GM23248 (cell line): ENCODE results near the gene DIAPH1. TPM values are rescaled to one million over a fixed set of nuclear protein-coding genes. Genes with fewer than 3 reads are reported as not detected.
A peak's percentile ranks its signal among the peaks of the same experiment; 100 is the strongest.

Experiments used
- DNase-seq: peaks from one replicate; pipeline ENCODE4 v3.0.0-alpha.2; 2015
- H2AFZ ChIP-seq: fragments of 200-600 bp; sonication (generic); 2 replicates; pipeline ENCODE4 v1.6.1; 2016; ENCODE audit warnings: antibody characterized with exemption
- H3F3A ChIP-seq: fragments of 200-600 bp; sonication (generic); 2 replicates; pipeline ENCODE4 v1.6.1; 2016; ENCODE audit warnings: mild to moderate bottlenecking, antibody characterized with exemption, mixed run types; ENCODE audit not compliant: insufficient read depth
- H3K27ac ChIP-seq: fragments of 200-600 bp; sonication (generic); 2 replicates; pipeline ENCODE4 v1.5.1; 2016; ENCODE audit warnings: mild to moderate bottlenecking
- H3K27me3 ChIP-seq: fragments of 200-600 bp; sonication (generic); replicated peaks from 2 replicates; pipeline ENCODE4 v1.6.1; 2016; ENCODE audit warnings: mild to moderate bottlenecking; ENCODE audit not compliant: insufficient read depth
- H3K36me3 ChIP-seq: fragments of 200-600 bp; sonication (generic); 2 replicates; pipeline ENCODE4 v1.6.1; 2016; ENCODE audit warnings: low read depth, mild to moderate bottlenecking
- H3K4me1 ChIP-seq: fragments of 200-600 bp; sonication (generic); 2 replicates; pipeline ENCODE4 v1.6.1; 2016; ENCODE audit warnings: mild to moderate bottlenecking; ENCODE audit not compliant: insufficient read depth
- H3K4me2 ChIP-seq: fragments of 200-600 bp; sonication (generic); one replicate; pipeline ENCODE4 v1.6.1; 2016; ENCODE audit warnings: mild to moderate bottlenecking; ENCODE audit not compliant: unreplicated experiment
- H3K4me3 ChIP-seq: fragments of 200-600 bp; sonication (generic); 2 replicates; pipeline ENCODE4 v1.5.1; 2016; ENCODE audit warnings: mild to moderate bottlenecking
- H3K79me2 ChIP-seq: fragments of 200-600 bp; sonication (generic); 2 replicates; pipeline ENCODE4 v1.6.1; 2016; ENCODE audit warnings: mild to moderate bottlenecking; ENCODE audit not compliant: insufficient read depth
- H3K9ac ChIP-seq: fragments of 200-600 bp; sonication (generic); 2 replicates; pipeline ENCODE4 v1.6.1; 2016; ENCODE audit warnings: mild to moderate bottlenecking
- H3K9me2 ChIP-seq: fragments of 200-600 bp; sonication (generic); 2 replicates; pipeline ENCODE4 v1.6.1; 2016; ENCODE audit warnings: mixed run types, mild to moderate bottlenecking, moderate library complexity; ENCODE audit not compliant: insufficient read depth
- H3K9me3 ChIP-seq: fragments of 200-600 bp; sonication (generic); one replicate; pipeline ENCODE4 v1.6.1; 2017; ENCODE audit warnings: low read depth
- H4K20me1 ChIP-seq: fragments of 200-600 bp; sonication (generic); 2 replicates; pipeline ENCODE4 v1.6.0; 2016; ENCODE audit not compliant: insufficient read depth
- EZH2 ChIP-seq: fragments of 200-600 bp; sonication (generic); IDR thresholded peaks from 2 replicates; pipeline ENCODE4 v1.6.1; 2018; ENCODE audit warnings: antibody characterized with exemption, mild to moderate bottlenecking; ENCODE audit not compliant: insufficient read depth, poor library complexity, severe bottlenecking
- EZH2phosphoT487 ChIP-seq: fragments of 200-600 bp; sonication (generic); IDR thresholded peaks from 2 replicates; pipeline ENCODE4 v1.6.1; 2018; ENCODE audit warnings: antibody characterized with exemption, moderate library complexity, mild to moderate bottlenecking, low read depth; ENCODE audit not compliant: insufficient read depth
- WGBS, 2 experiments: methylation state at CpG; one replicate each; pipeline ENCODE4 v1.1.6; 2015 to 2017; ENCODE audit warnings: low lambda C conversion rate in 2 of 2, low coverage in 1 of 2; ENCODE audit errors: missing lambda C conversion rate in 2 of 2; 5-methylcytosine and 5-hydroxymethylcytosine counted together
- in situ Hi-C: fragments of 300-500 bp; cut with MboI; formaldehyde crosslinking; loops from 2 replicates; pipeline ENCODE4 v1.15.0; 2020
- polyA plus RNA-seq: library from polyadenylated mRNA; unstranded; fragments of >200 nt; fragmentation: Nextera tagmentation; extraction: Ambion mirVana; gene quantifications from 2 replicates; pipeline ENCODE4 v1.2.1, GENCODE V29; 2016
- total RNA-seq: library from RNA; depleted of rRNA; stranded (reverse); fragments of >200 nt; shearing (Covaris generic); gene quantifications from 2 replicates; pipeline ENCODE4 v1.2.3, GENCODE V29; 2014

The DIAPH1 gene
- total and polyA plus RNA-seq, 2 experiments from 2014 or later, result 26.0 to 34.4 TPM

GRCh38 chr5:141524604-141525597 is 93.9 kb downstream of the DIAPH1 start:
- no peak for TF ChIP-seq EZH2phosphoT487
- no peak for TF ChIP-seq EZH2
- H3K27me3 ChIP-seq, result no peaks in the 10 kb centered on the region
- WGBS, 2 experiments, result 1 to 2% methylated on average over 12 of the region's 12 CpGs
- 0 out of 2 replicates have a peak, but pooled peaks cover 7% of the 10 kb centered on the region for H3K79me2 ChIP-seq
- DNase-seq, result peak; percentile 100
- peak overlapping the region; percentile 92 for H3K27ac ChIP-seq
- peak overlapping the region; percentile 57 for H2AFZ ChIP-seq
- no peaks in the 10 kb centered on the region for H3K9me3 ChIP-seq
- H3K36me3 ChIP-seq, result 0 out of 2 replicates have a peak, but pooled peaks cover 4% of the 10 kb centered on the region
- H3K9ac ChIP-seq, result peak overlapping the region; percentile 75
- peaks cover 84% of the 10 kb centered on the region for H3F3A ChIP-seq
- H3K4me1 ChIP-seq, result peaks cover 73% of the 10 kb centered on the region
- in situ Hi-C loops, result no loop called here
- no peaks in the 10 kb centered on the region for H4K20me1 ChIP-seq
- H3K4me3 ChIP-seq, result peak overlapping the region; percentile 58
- H3K4me2 ChIP-seq, result peak overlapping the region; percentile 96
- H3K9me2 ChIP-seq, result no peaks in the 10 kb centered on the region

GRCh38 chr5:141523991-141524390 is 94.8 kb downstream of the DIAPH1 start:
- 65 to 66% methylated on average over 8 of the region's 8 CpGs for WGBS, 2 experiments
- Histone ChIP-seq H3K9me3 (no peaks in the 10 kb centered on the region), H3K27ac (peak overlapping the region; percentile 92), H3F3A (peaks cover 84% of the 10 kb centered on the region), H4K20me1 (no peaks in the 10 kb centered on the region), H2AFZ (no peak overlapping the region), H3K4me2 (peak overlapping the region; percentile 53), H3K4me1 (peaks cover 67% of the 10 kb centered on the region), H3K27me3 (no peaks in the 10 kb centered on the region), H3K79me2 (0 out of 2 replicates have a peak, but pooled peaks cover 7% of the 10 kb centered on the region), H3K9me2 (no peaks in the 10 kb centered on the region), H3K4me3 (peak overlapping the region; percentile 30; the same call in 1 of the 2 replicates), H3K36me3 (0 out of 2 replicates have a peak, but pooled peaks cover 4% of the 10 kb centered on the region), H3K9ac (peak overlapping the region; percentile 75)
- DNase-seq, result no peak
- TF ChIP-seq EZH2 (no peak), EZH2phosphoT487 (no peak)
- in situ Hi-C loops, result no loop called here

GRCh38 chr5:141522301-141522700 is 96.5 kb downstream of the DIAPH1 start:
- TF ChIP-seq EZH2phosphoT487 (no peak), EZH2 (no peak)
- no peaks in the 10 kb centered on the region for H4K20me1 ChIP-seq
- peak overlapping the region; percentile 65; the same call in 1 of the 2 replicates for H3K9ac ChIP-seq
- 0 out of 2 replicates have a peak, but pooled peaks cover 7% of the 10 kb centered on the region for H3K79me2 ChIP-seq
- no peak overlapping the region for H2AFZ ChIP-seq
- H3K4me3 ChIP-seq, result no peak overlapping the region
- peak overlapping the region; percentile 52 for H3K4me2 ChIP-seq
- peaks cover 68% of the 10 kb centered on the region for H3K4me1 ChIP-seq
- peaks cover 69% of the 10 kb centered on the region for H3F3A ChIP-seq
- no peak for DNase-seq
- no peaks in the 10 kb centered on the region for H3K9me3 ChIP-seq
- H3K36me3 ChIP-seq, result 0 out of 2 replicates have a peak, but pooled peaks cover 4% of the 10 kb centered on the region
- no peaks in the 10 kb centered on the region for H3K27me3 ChIP-seq
- in situ Hi-C loops, result no loop called here
- WGBS, 2 experiments, result 32 to 37% methylated on average over 2 of the region's 2 CpGs
- peak overlapping the region; percentile 90 for H3K27ac ChIP-seq
- no peaks in the 10 kb centered on the region for H3K9me2 ChIP-seq

GRCh38 chr5:141521244-141521781 is 97.5 kb downstream of the DIAPH1 start:
- peak; percentile 98 for DNase-seq
- Histone ChIP-seq H3F3A (peaks cover 69% of the 10 kb centered on the region), H3K9me3 (no peaks in the 10 kb centered on the region), H3K9me2 (no peaks in the 10 kb centered on the region), H3K27me3 (no peaks in the 10 kb centered on the region), H3K79me2 (0 out of 2 replicates have a peak, but pooled peaks cover 7% of the 10 kb centered on the region), H3K9ac (peak overlapping the region; percentile 65), H3K4me3 (peak overlapping the region; percentile 24; the same call in 1 of the 2 replicates), H3K36me3 (0 out of 2 replicates have a peak, but pooled peaks cover 4% of the 10 kb centered on the region), H3K27ac (peak overlapping the region; percentile 90), H2AFZ (no peak overlapping the region), H3K4me2 (peak overlapping the region; percentile 52), H3K4me1 (peaks cover 75% of the 10 kb centered on the region), H4K20me1 (no peaks in the 10 kb centered on the region)
- in situ Hi-C loops, result no loop called here
- TF ChIP-seq EZH2phosphoT487 (no peak), EZH2 (no peak)
- WGBS, 2 experiments, result 0% methylated on average over 2 of the region's 2 CpGs
